Uterine smooth muscle cell (primary cell): ENCODE data around the gene TMEM267. TPM values are rescaled to one million over a fixed set of nuclear protein-coding genes. Genes with fewer than 3 reads are reported as not detected.

Source experiments
- total RNA-seq: library from RNA; depleted of rRNA; stranded (reverse); fragments of >200 nt; gene quantifications from 2 replicates; pipeline ENCODE4 v1.2.3, GENCODE V29; 2014

TMEM267 gene
- total RNA-seq, result 14.0 and 16.3 TPM in 2 replicates

GRCh38 chr5:43483298-43484105 lies at the start of gene TMEM267:
TSS of gene TMEM267 (minus strand) at chr5:43483865. CDS start at chr5:43453969, 29,896 bp downstream.

GRCh38 chr5:43514816-43515677 lies 31.4 kb upstream of the TMEM267 start, which contains the start of gene C5orf34:
TSS of gene C5orf34 (minus strand) at chr5:43515148. CDS start at chr5:43509339, 5,809 bp downstream.

GRCh38 chr5:43412156-43412555 lies 71.5 kb downstream of the TMEM267 start, which contains the start of gene CCL28:
TSS of gene CCL28 (minus strand) at chr5:43412391. CDS start at chr5:43412316, 75 bp downstream.

Other genes starting within 250 kb of the TMEM267 start
- 315 and 340 TPM in 2 replicates for gene HMGCS1, start 170.5 kb downstream of the TMEM267 start, total RNA-seq
- gene CCL28, start 71.5 kb downstream of the TMEM267 start, total RNA-seq, result 1.5 and 3.9 TPM in 2 replicates
- 4.4 and 11.5 TPM in 2 replicates for gene C5orf34, start 31.3 kb upstream of the TMEM267 start, total RNA-seq
- 87.1 and 97.5 TPM in 2 replicates for gene PAIP1, start 73.2 kb upstream of the TMEM267 start, total RNA-seq
- 85.1 and 98.3 TPM in 2 replicates for gene NNT, start 119.3 kb upstream of the TMEM267 start, total RNA-seq